Karpas-422 (cell line): ENCODE measurements around the gene TNFAIP8L1. TPM values are rescaled to one million over a fixed set of nuclear protein-coding genes. Genes with fewer than 3 reads are reported as not detected.

ENCODE experiments used
- DNase-seq: peaks from one replicate; pipeline ENCODE4 v3.0.0-alpha.2; 2015
- H2AFZ ChIP-seq: fragments of 200-600 bp; sonication (generic); 2 replicates; pipeline ENCODE4 v1.6.1; 2014; ENCODE audit warnings: antibody characterized with exemption, low read length, mixed read lengths
- H3K27ac ChIP-seq: fragments of 200-600 bp; sonication (generic); 2 replicates; pipeline ENCODE4 v1.5.1; 2014; ENCODE audit warnings: mild to moderate bottlenecking, low read length, moderate library complexity
- H3K27me3 ChIP-seq: fragments of 200-600 bp; sonication (generic); 2 replicates; pipeline ENCODE4 v1.6.1; 2014; ENCODE audit warnings: low read length, mixed read lengths
- H3K36me3 ChIP-seq: fragments of 200-600 bp; sonication (generic); 2 replicates; pipeline ENCODE4 v1.6.1; 2014; ENCODE audit warnings: low read length, mixed read lengths; ENCODE audit not compliant: insufficient read depth
- H3K4me1 ChIP-seq: fragments of 200-600 bp; sonication (generic); 2 replicates; pipeline ENCODE4 v1.6.1; 2014; ENCODE audit warnings: mild to moderate bottlenecking, low read length, mixed read lengths
- H3K4me2 ChIP-seq: fragments of 200-600 bp; sonication (generic); 2 replicates; pipeline ENCODE4 v1.6.1; 2014; ENCODE audit warnings: low read length, low read depth, mild to moderate bottlenecking; ENCODE audit not compliant: poor library complexity, severe bottlenecking
- H3K4me3 ChIP-seq: fragments of 200-600 bp; sonication (generic); 2 replicates; pipeline ENCODE4 v1.5.1; 2014; ENCODE audit warnings: mild to moderate bottlenecking, antibody characterized with exemption, low read length, mixed read lengths
- H3K79me2 ChIP-seq: fragments of 200-600 bp; sonication (generic); 2 replicates; pipeline ENCODE4 v1.6.1; 2014; ENCODE audit warnings: mild to moderate bottlenecking, low read length, mixed read lengths
- H3K9ac ChIP-seq: fragments of 200-600 bp; sonication (generic); 2 replicates; pipeline ENCODE4 v1.6.0; 2014; ENCODE audit warnings: low read length
- H3K9me2 ChIP-seq: fragments of 200-600 bp; sonication (generic), shearing (Covaris generic); replicated peaks from 2 replicates; pipeline ENCODE4 v1.6.0; 2014; ENCODE audit warnings: mild to moderate bottlenecking, low read length, moderate library complexity; ENCODE audit not compliant: insufficient read depth
- H3K9me3 ChIP-seq: fragments of 300-700, 200-600 bp; sonication (generic); 2 replicates; pipeline ENCODE4 v1.6.1; 2014; ENCODE audit warnings: low read length, mixed read lengths
- H4K20me1 ChIP-seq: fragments of 200-600 bp; sonication (generic); 2 replicates; pipeline ENCODE4 v1.6.1; 2014; ENCODE audit warnings: mild to moderate bottlenecking, antibody characterized with exemption, low read length, low read depth; ENCODE audit not compliant: insufficient read depth
- total RNA-seq: library from RNA; depleted of rRNA; stranded (reverse); fragments of >200 nt; shearing (Covaris generic); gene quantifications from 2 replicates; pipeline ENCODE4 v1.2.3, GENCODE V29; 2014; ENCODE audit warnings: low replicate concordance

TNFAIP8L1 gene
- total RNA-seq, 1 experiment from 2014 or later: 1.8 TPM

DNA sequence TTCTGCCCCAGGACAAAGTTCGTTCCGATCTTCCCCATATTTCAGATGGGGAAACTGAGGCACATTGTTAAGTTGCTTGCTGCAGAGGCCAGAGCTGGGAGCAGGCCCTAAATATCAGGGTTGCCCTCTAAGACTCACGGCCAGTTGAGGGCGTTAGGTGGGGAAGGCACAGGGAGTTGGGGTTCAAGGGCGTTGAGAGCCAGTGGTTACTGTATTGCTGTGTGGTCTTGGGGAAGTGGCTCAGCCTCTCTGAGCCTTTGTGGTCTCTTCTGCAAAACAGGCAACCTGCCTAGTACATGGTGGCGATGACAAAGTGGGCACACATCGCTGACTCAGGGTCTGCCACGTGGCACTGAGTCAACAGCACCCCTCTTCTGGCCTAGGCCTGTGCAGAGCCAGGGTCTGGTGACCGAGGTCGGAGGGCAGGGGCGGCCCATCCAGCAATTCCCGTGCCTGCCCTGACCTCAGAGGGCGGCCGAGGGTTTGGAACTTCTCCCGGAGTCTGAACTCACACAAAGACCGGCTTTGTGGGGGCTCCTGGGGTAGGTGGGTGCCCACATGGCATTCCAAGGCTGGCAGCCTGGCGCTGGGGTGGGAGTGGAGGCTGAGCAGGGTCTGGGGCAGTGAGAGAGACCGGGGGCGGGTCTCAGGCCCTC lies 10.2 kb downstream of the TNFAIP8L1 start:
- Histone ChIP-seq H3K4me1 (no peaks in the 10 kb centered on the region), H3K4me3 (no peak overlapping the region), H4K20me1 (no peaks in the 10 kb centered on the region), H3K9me2 (no peaks in the 10 kb centered on the region), H3K27ac (no peak overlapping the region), H3K27me3 (no peaks in the 10 kb centered on the region), H3K4me2 (no peak overlapping the region), H3K36me3 (no peaks in the 10 kb centered on the region), H3K9ac (no peak overlapping the region), H3K9me3 (no peaks in the 10 kb centered on the region), H3K79me2 (no peaks in the 10 kb centered on the region), H2AFZ (no peak overlapping the region)
- no peak for DNase-seq

DNA sequence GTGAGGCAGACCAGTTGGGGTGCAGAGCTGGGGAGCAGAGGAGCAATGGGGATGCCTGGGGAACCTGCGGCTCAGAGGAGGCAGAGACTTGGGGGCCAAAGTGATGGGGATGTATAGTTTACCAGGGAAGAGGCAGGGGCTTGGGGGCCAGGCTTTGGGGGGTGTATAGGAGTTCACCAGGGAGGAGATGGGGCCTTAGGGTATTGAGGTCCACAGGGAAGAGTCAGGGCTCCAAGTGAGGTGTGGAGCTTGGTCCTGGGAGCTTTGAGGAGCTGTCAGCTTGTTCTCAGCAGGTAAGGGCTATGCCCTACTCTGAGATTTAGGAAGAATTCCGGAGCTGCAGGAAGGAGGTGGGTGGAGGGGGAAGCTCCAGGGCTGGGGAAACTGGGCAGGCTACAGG lies 10.8 kb downstream of the TNFAIP8L1 start:
- no peak overlapping the region for H3K4me3 ChIP-seq
- no peak overlapping the region for H3K9ac ChIP-seq
- no peaks in the 10 kb centered on the region for H4K20me1 ChIP-seq
- no peaks in the 10 kb centered on the region for H3K36me3 ChIP-seq
- no peaks in the 10 kb centered on the region for H3K9me3 ChIP-seq
- no peaks in the 10 kb centered on the region for H3K79me2 ChIP-seq
- H3K9me2 ChIP-seq: no peaks in the 10 kb centered on the region
- no peak for DNase-seq
- no peaks in the 10 kb centered on the region for H3K4me1 ChIP-seq
- H3K4me2 ChIP-seq: no peak overlapping the region
- no peak overlapping the region for H2AFZ ChIP-seq
- H3K27me3 ChIP-seq: no peaks in the 10 kb centered on the region
- no peak overlapping the region for H3K27ac ChIP-seq

GRCh38 chr19:4652075-4652474 lies 12.8 kb downstream of the TNFAIP8L1 start:
- H3K4me3 ChIP-seq: no peak overlapping the region
- DNase-seq: no peak
- H3K4me1 ChIP-seq: no peaks in the 10 kb centered on the region
- H3K9me3 ChIP-seq: no peaks in the 10 kb centered on the region
- H3K9ac ChIP-seq: no peak overlapping the region
- H3K36me3 ChIP-seq: no peaks in the 10 kb centered on the region
- no peaks in the 10 kb centered on the region for H4K20me1 ChIP-seq
- no peaks in the 10 kb centered on the region for H3K79me2 ChIP-seq
- no peak overlapping the region for H3K27ac ChIP-seq
- H3K9me2 ChIP-seq: no peaks in the 10 kb centered on the region
- no peak overlapping the region for H2AFZ ChIP-seq
- no peak overlapping the region for H3K4me2 ChIP-seq
- H3K27me3 ChIP-seq: no peaks in the 10 kb centered on the region

DNA sequence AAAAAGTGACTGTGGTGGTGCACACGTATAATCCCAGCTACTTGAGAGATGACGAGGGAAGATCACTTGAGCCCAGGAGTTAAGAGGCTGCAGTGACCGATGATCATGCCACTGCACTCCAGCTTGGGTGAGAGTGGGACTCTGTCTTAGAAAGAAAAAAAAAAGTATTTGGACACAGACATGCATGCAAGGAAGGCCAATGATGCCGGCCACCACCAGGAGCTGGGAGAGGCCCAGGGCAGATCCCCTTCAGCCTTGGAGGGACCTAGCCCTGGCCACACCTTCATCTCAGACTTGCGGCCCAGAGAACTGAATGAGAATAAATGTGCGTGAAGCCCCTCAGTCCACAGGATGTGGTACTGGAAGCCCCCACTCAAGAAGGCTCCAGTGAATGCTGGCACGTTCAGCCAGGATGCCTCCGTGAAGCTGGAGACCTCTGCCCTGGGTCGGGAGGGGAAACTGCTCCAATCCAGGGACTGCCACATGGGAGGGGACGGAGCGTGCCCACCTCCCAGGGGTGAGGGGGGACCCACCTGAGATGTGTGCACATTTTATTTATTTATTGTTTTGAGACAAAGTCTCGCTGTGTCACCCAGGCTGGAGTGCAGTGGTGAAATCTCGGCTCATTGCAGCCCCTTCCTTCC lies 14.6 kb downstream of the TNFAIP8L1 start:
- no peak overlapping the region for H3K27ac ChIP-seq
- no peaks in the 10 kb centered on the region for H3K36me3 ChIP-seq
- no peaks in the 10 kb centered on the region for H3K4me1 ChIP-seq

GRCh38 chr19:4654437-4655361 lies 15.4 kb downstream of the TNFAIP8L1 start:
- Histone ChIP-seq H3K4me2 (no peak overlapping the region), H3K9me3 (no peaks in the 10 kb centered on the region), H3K79me2 (no peaks in the 10 kb centered on the region), H3K4me1 (no peaks in the 10 kb centered on the region), H3K9me2 (no peaks in the 10 kb centered on the region), H3K4me3 (no peak overlapping the region), H3K9ac (no peak overlapping the region), H3K27me3 (no peaks in the 10 kb centered on the region), H2AFZ (no peak overlapping the region), H3K36me3 (peaks cover 3% of the 10 kb centered on the region; the same call in 1 of the 2 replicates), H3K27ac (no peak overlapping the region), H4K20me1 (no peaks in the 10 kb centered on the region)
- no peak for DNase-seq

More for the DNA sequence above, 14.6 kb downstream of the TNFAIP8L1 start:
- H3K9ac ChIP-seq: no peak overlapping the region
- no peaks in the 10 kb centered on the region for H3K79me2 ChIP-seq
- no peaks in the 10 kb centered on the region for H3K9me3 ChIP-seq
- no peak for DNase-seq
- H3K27me3 ChIP-seq: no peaks in the 10 kb centered on the region
- H2AFZ ChIP-seq: no peak overlapping the region
- H3K4me2 ChIP-seq: no peak overlapping the region
- H3K9me2 ChIP-seq: no peaks in the 10 kb centered on the region
- no peak overlapping the region for H3K4me3 ChIP-seq
- no peaks in the 10 kb centered on the region for H4K20me1 ChIP-seq

DNA sequence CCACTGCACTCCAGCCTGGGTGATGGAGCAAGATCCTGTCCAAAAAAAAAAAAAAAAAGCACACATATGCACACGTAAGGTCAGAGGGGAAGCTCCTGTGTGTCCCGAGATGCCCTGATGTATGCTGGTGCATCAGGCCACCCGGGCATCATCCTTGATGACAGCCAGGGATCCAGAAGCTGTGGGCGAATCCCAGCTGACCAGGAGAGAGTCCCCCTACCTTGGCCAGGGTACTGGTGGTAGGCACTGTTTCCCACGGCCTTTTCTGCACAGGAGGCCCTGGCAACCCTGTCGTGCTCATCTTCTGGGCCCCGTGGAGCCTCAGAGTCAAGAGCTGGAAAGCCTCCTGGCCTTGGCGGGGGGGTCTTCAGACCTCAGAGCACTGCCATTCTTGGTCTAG lies 16.8 kb downstream of the TNFAIP8L1 start:
- no peaks in the 10 kb centered on the region for H3K9me2 ChIP-seq
- no peaks in the 10 kb centered on the region for H3K4me1 ChIP-seq
- H3K4me2 ChIP-seq: no peak overlapping the region
- H3K27me3 ChIP-seq: no peaks in the 10 kb centered on the region
- H2AFZ ChIP-seq: no peak overlapping the region
- no peak overlapping the region for H3K4me3 ChIP-seq
- H3K9me3 ChIP-seq: no peaks in the 10 kb centered on the region
- no peaks in the 10 kb centered on the region for H3K79me2 ChIP-seq
- DNase-seq: no peak
- H3K27ac ChIP-seq: no peak overlapping the region
- H3K9ac ChIP-seq: no peak overlapping the region
- peaks cover 6% of the 10 kb centered on the region; the same call in 1 of the 2 replicates for H3K36me3 ChIP-seq
- no peaks in the 10 kb centered on the region for H4K20me1 ChIP-seq

GRCh38 chr19:4657262-4657661 lies 17.9 kb downstream of the TNFAIP8L1 start:
- peaks cover 6% of the 10 kb centered on the region; the same call in 1 of the 2 replicates for H3K36me3 ChIP-seq
- H3K9me3 ChIP-seq: no peaks in the 10 kb centered on the region
- H3K4me3 ChIP-seq: no peak overlapping the region
- no peaks in the 10 kb centered on the region for H3K9me2 ChIP-seq
- H3K9ac ChIP-seq: no peak overlapping the region
- no peaks in the 10 kb centered on the region for H4K20me1 ChIP-seq
- H3K4me1 ChIP-seq: no peaks in the 10 kb centered on the region
- H3K79me2 ChIP-seq: no peaks in the 10 kb centered on the region
- H2AFZ ChIP-seq: no peak overlapping the region
- no peak overlapping the region for H3K4me2 ChIP-seq
- H3K27ac ChIP-seq: no peak overlapping the region
- no peak for DNase-seq
- no peaks in the 10 kb centered on the region for H3K27me3 ChIP-seq

- Histone ChIP-seq H3K27ac (no peak overlapping the region), H3K9ac (no peak overlapping the region), H3K27me3 (no peaks in the 10 kb centered on the region), H3K36me3 (peaks cover 6% of the 10 kb centered on the region; the same call in 1 of the 2 replicates), H3K4me1 (no peaks in the 10 kb centered on the region), H3K4me3 (no peak overlapping the region), H3K4me2 (no peak overlapping the region), H3K79me2 (no peaks in the 10 kb centered on the region), H3K9me3 (no peaks in the 10 kb centered on the region), H2AFZ (no peak overlapping the region), H3K9me2 (no peaks in the 10 kb centered on the region), H4K20me1 (no peaks in the 10 kb centered on the region)
- DNase-seq: no peak
These were observed 18.5 kb downstream of the TNFAIP8L1 start for GRCh38 chr19:4657835-4658234.
